Measurements from ENCODE around the gene ILRUN.
"Not testable (repeated sequence)": the region's sequence is repeated elsewhere in the genome, so short reads cannot be mapped to it uniquely, and the experiment has no call there.

The ILRUN gene

GRCh38 chr6:34697544-34697836 lies 923 bp upstream of the ILRUN start:
- DNase-seq (ENCODE audit: low spot score) = peak; percentile 9

GRCh38 chr6:34696189-34696738 lies 303 bp downstream of the ILRUN start:
- DNase-seq (ENCODE audit: low spot score) = peak; percentile 10

GRCh38 chr6:34695729-34696188 lies 808 bp downstream of the ILRUN start:
- no peak for DNase-seq (ENCODE audit: low spot score)

- DNase-seq (ENCODE audit: low spot score) = no peak
These were observed 4.3 kb downstream of the ILRUN start for GRCh38 chr6:34692280-34692679.

DNA sequence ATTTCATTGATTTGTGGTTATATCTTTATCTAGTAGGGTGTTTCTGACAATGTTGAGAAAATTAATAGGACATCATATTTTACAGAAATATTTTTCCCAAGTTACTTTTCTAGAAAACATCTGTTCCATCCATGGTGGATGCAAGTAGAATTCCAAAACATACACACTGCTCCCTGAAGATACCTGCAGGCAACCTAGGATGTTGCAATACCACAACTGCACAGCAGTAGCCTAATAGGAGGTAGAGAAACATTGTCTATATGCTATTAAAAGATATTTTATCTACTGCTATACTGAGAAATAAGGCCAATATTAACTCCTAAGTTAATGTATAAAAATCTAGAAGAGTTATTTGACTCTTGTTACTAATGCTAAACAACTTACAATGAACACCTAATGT lies 6.8 kb downstream of the ILRUN start:
- no peak for DNase-seq (ENCODE audit: low spot score)

- DNase-seq (ENCODE audit: low spot score) = no peak
These were observed 7.6 kb downstream of the ILRUN start for GRCh38 chr6:34688956-34689355.

DNA sequence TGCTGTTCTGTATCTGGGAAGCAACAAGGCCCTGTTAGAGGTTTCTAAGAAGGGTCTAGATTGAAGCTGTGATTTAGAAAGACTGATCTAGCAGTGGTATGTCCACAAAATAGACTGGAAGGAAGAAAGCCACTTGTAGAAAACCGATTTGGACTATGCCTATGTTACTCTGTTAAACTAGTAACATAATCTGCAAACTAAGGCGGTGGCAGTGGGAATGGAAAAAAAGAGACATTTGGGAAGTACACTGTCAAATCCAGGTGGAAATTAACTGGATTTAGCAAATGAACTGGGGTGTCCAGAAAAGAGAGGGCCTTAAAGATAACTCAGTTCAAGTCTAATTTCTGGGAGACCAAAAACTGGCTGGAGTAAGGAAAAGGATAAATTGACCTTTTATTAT lies 11.6 kb downstream of the ILRUN start:
- DNase-seq (ENCODE audit: low spot score) = no peak

DNA sequence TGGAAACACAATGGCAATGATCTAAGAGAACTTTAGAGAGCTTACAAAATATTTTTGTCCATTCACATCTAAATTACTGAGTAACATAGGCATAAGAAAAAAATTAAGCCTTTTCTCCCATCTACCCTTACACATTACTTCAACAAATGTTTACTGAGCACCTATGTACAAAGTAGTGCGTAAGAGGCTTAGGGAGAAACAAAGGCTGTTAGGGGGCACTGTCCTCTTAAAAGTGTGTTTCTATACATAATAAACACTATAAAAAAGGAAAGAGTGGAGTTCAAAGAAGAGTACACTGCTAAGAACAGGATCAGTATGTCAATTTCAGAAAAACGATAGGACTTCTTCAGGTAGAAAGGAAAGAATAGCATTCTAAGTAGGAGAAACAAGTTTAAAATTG lies 12.2 kb downstream of the ILRUN start:
- DNase-seq (ENCODE audit: low spot score) = no peak

DNA sequence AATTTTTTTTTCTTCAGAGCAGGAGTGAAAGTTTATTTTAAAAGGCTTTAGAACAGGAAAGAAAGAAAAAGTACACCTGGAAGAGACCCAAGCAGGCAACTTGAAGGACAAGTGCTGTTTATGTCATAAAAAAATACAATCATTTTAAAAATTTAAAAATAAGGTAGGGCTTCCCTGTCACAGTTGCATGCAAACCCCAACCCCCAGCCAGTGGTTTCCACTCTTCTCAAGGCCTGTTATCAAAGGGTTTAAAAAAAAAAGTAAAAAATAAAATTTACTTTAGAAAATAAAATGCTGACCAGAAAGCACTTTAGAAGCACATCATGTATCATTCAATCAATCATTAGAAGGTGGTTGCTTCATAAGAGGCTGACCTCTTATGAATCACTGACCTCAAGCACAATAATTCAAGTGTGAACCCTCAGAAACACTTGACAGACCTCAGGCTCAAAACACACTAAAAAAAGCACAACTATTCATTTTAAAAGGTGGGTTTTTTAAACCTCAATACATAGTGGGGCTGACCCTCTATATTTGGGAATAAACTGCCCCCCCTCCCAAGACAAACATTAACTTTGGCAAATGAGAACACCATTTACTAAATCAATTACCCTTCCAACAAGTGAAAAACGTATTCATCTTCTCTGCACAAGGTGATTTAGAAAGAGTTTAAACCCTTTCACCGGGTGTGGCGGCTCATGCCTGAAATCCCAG lies 15.6 kb downstream of the ILRUN start:
- DNase-seq (ENCODE audit: low spot score) = no peak

DNA sequence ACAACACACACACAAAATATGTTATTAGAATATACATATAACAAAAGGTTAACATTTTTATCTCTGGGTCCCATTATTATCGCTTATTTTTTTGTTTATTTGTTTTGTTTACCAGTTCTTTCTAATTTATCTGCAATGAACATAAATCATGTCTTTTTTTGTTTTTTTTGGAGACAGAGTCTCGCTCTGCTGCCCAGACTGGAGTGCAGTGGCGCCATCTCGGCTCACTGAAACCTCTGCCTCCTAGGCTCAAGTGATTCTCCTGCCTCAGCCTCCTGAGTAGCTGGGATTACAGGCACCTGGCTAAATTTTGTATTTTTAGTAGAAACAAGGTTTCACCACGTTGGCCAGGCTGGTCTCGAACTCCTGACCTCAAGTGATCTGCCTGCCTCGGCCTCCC lies 16.3 kb downstream of the ILRUN start:
- DNase-seq (ENCODE audit: low spot score) = not testable (repeated sequence)

GRCh38 chr6:34679552-34680253 lies 16.9 kb downstream of the ILRUN start:
- no peak for DNase-seq (ENCODE audit: low spot score)

- no peak for DNase-seq (ENCODE audit: low spot score)
These were observed 20.4 kb downstream of the ILRUN start for GRCh38 chr6:34676140-34676539.

DNA sequence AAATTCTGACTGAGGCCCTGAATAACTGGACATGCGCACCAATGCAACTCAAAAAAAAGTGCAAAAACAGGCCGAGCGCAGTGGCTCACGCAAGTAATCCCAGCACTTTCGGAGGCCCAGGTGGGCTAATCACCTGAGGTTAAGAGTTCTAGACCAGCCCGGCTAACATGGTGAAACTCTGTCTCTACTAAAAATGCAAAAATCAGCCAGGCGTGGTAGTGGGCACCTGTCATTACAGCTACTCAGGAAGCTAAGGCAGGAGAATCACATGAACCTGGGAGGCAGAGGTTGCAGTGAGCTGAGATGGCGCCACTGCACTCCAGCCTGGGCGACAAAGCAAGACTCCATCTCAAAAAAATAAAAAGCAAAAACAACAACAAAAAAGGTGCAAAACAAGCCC lies 21.6 kb downstream of the ILRUN start:
- not testable (repeated sequence) for DNase-seq (ENCODE audit: low spot score)

DNA sequence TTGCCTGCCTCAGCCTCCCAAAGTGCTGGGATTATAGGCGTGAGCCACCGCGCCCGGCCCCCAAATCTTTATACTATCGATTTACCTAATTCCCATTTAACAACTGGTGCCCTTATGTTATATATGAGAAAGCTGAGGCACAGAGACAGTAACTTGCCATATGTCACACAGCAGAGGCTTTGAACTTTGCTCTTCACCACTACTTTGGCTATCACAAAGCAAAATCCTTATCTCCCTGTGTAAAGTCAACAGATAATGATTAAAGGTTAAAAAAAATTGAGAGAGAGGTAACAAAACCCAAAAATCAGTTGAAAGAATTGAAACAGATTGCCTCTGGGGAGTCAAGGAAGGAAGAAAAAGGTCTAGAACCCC lies 22.3 kb downstream of the ILRUN start:
- DNase-seq (ENCODE audit: low spot score) = no peak

DNA sequence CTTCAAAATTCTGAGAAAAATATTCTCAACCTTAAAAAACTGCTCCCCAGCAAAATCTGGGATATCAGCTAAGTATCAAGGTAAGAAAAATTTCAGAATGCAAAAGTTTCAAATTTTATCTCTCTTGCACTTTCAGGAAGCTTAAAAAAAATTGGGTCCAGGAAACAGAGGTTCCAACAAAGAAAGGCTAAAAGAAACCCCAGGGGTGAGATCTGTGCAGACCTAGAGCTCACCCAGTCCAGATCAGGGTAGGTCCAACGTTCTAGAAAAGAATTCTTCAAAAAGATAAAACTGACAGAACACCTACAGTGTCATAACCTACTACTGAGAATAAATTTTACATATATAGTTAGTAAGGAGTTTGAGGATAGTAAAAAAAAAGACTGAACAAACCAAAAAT lies 23.5 kb downstream of the ILRUN start:
- DNase-seq (ENCODE audit: low spot score) = no peak

DNA sequence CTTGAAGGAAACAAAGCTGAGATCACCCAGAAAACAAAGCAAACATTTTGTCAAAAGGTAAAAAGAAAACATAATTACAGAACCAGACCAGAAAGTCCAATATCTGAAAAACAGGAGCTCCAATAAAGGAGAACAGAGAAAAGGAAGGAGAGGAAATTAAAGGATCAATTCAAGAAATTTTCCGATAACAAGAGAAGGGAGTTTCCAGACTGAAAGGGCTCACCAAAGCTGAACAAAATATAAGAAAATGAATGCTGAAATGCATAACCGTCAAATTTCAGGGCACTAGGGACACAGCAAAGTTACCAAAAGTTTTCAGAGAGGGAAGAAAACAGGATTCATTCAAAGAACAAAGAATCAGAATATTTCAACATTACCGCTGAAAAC lies 23.9 kb downstream of the ILRUN start:
- no peak for DNase-seq (ENCODE audit: low spot score)

GRCh38 chr6:34671801-34672656 lies 24.5 kb downstream of the ILRUN start:
- DNase-seq (ENCODE audit: low spot score) = peak; percentile 73

- no peak for DNase-seq (ENCODE audit: low spot score)
These were observed 25.2 kb downstream of the ILRUN start for GRCh38 chr6:34671367-34671766.

- not testable (repeated sequence) for DNase-seq (ENCODE audit: low spot score)
These were observed 27.8 kb downstream of the ILRUN start for GRCh38 chr6:34668799-34669198.

DNA sequence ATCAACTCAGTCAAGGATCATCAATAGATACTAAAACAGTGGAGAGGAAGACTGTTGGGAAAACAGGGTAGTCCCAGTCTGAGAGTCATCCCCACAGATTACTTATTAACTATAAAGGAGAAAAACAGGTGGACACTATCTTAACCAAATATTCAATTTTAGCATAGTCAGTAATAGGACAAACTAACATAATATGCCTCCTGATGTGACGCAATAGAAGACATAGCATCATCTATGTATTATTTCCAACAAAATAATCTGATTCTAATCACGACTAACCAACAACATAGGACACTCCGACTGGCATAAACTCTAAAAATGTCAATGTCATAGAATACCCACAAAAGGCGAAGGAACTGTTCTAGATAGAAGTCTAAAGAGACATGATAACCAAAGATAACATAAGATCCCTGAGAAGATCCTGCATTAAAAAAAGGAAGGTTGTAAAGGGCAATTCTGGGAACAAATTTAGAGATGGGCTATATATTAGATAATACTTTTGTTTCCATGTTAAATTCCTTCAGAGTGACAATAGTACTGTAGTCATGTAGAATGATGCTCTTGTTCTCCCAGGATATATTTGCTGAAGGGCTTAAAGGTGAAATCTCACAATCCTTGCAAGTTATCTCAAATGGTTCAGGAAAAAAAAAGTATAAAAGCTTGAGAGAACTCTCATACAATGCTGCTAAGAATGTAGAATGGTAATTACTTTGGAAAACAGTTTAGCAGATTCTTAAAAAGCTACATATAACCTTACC lies 28.9 kb downstream of the ILRUN start:
- DNase-seq (ENCODE audit: low spot score) = no peak

GRCh38 chr6:34665019-34665418 lies 31.5 kb downstream of the ILRUN start:
- DNase-seq (ENCODE audit: low spot score) = no peak

Data from germinal center (tissue), 1 donor.